Endothelial cell of umbilical vein (primary cell): ENCODE results near the gene PAX6. TPM values are rescaled to one million over a fixed set of nuclear protein-coding genes. Genes with fewer than 3 reads are reported as not detected.
A peak's percentile ranks its signal among the peaks of the same experiment; 100 is the strongest.

ENCODE experiments used
- BruUV-seq: library from RNA; stranded (reverse); fragments of 400-500 nt; replicated peaks from 2 replicates; lab custom pipeline; 2021; lab: Mats Ljungman, UMichigan
- CTCF ChIA-PET: fragments of 300-600, 350-600 bp; sonication (Branson Sonifier 250); formaldehyde crosslinking; loops from one replicate; lab custom pipeline; 2021; ENCODE audit warnings: antibody characterized with exemption, inconsistent platforms; lab: Charles Lee
- POLR2A ChIA-PET: fragments of 300-600, 350-600 bp; sonication (Branson Sonifier 250); formaldehyde crosslinking; loops from one replicate; lab custom pipeline; 2021; ENCODE audit warnings: antibody characterized with exemption, inconsistent platforms; lab: Charles Lee
- DNase-seq: peaks from one replicate; pipeline ENCODE4 v3.0.0-alpha.2; 2011; ENCODE audit warnings: low read depth, low spot score
- FAIRE-seq: peaks from 2 replicates; lab custom pipeline; 2011; peaks lifted over from hg19 to GRCh38; lab: Jason Lieb, UNC
- H2AFZ ChIP-seq: 2 replicates; pipeline ENCODE4 v1.6.0; 2012; ENCODE audit warnings: low read depth, low read length, control low read depth, inconsistent platforms
- H3K27ac ChIP-seq: 2 replicates; pipeline ENCODE4 v1.5.1; 2011; ENCODE audit warnings: low read depth, mild to moderate bottlenecking, control low read depth, low read length, moderate library complexity; ENCODE audit not compliant: insufficient read depth
- H3K27me3 ChIP-seq, 2 experiments: 2 replicates each; pipeline versions ENCODE4 v1.6.0 to v1.6.1; 2011; ENCODE audit warnings: low read length in 2 of 2, mixed read lengths in 1 of 2; ENCODE audit not compliant: control insufficient read depth in 2 of 2, insufficient read depth in 2 of 2
- H3K36me3 ChIP-seq, 2 experiments: 2 replicates in 1 of 2; 3 replicates in 1 of 2; pipeline ENCODE4 v1.5.1; 2011; ENCODE audit warnings: low read length in 2 of 2, mild to moderate bottlenecking in 1 of 2, moderate library complexity in 1 of 2; ENCODE audit not compliant: control insufficient read depth in 2 of 2, insufficient read depth in 2 of 2; ENCODE audit errors: extremely low read depth in 1 of 2
- H3K4me1 ChIP-seq: 3 replicates; pipeline ENCODE4 v1.5.1; 2011; ENCODE audit warnings: mild to moderate bottlenecking, low read length; ENCODE audit not compliant: control insufficient read depth, insufficient read depth; ENCODE audit errors: extremely low read depth
- H3K4me2 ChIP-seq: 2 replicates; pipeline ENCODE4 v1.6.1; 2011; ENCODE audit warnings: low read length, control low read depth, mixed read lengths; ENCODE audit not compliant: insufficient read depth
- H3K4me3 ChIP-seq, 3 experiments: fragments of 200-600 bp in 1 of 3; sonication (generic), shearing (Covaris generic) in 1 of 3; replicated peaks in 1 of 3; 2 replicates each; pipeline ENCODE4 v1.5.1; 2011 to 2016; ENCODE audit warnings: control low read depth in 3 of 3, low read length in 3 of 3, mild to moderate bottlenecking in 2 of 3, inconsistent platforms in 1 of 3, low read depth in 1 of 3, moderate library complexity in 1 of 3; ENCODE audit not compliant: insufficient read depth in 1 of 3
- H3K79me2 ChIP-seq: 2 replicates; pipeline ENCODE4 v1.6.0; 2012; ENCODE audit warnings: low read length, inconsistent platforms; ENCODE audit not compliant: control insufficient read depth, insufficient read depth
- H3K9ac ChIP-seq: replicated peaks from 2 replicates; pipeline ENCODE3; 2011; ENCODE audit warnings: low read length, control low read depth; ENCODE audit not compliant: insufficient read depth; ENCODE audit errors: extremely low read depth
- H3K9me1 ChIP-seq: replicated peaks from 3 replicates; pipeline ENCODE4 v1.6.0; 2011; ENCODE audit warnings: mild to moderate bottlenecking, low read length; ENCODE audit not compliant: control insufficient read depth, insufficient read depth; ENCODE audit errors: extremely low read depth
- H3K9me3 ChIP-seq: replicated peaks from 2 replicates; pipeline ENCODE4 v1.5.1; 2012; ENCODE audit warnings: low read length, inconsistent platforms; ENCODE audit not compliant: control insufficient read depth, insufficient read depth
- H4K20me1 ChIP-seq: replicated peaks from 2 replicates; pipeline ENCODE3; 2011; ENCODE audit warnings: mild to moderate bottlenecking, low read length; ENCODE audit not compliant: control insufficient read depth, insufficient read depth; ENCODE audit errors: extremely low read depth
- EZH2 ChIP-seq: IDR thresholded peaks from 2 replicates; pipeline ENCODE4 v1.6.1; 2012; ENCODE audit warnings: borderline replicate concordance, low read depth, mild to moderate bottlenecking, moderate library complexity, low read length, inconsistent platforms; ENCODE audit not compliant: severe bottlenecking
- FOS ChIP-seq: IDR thresholded peaks from 2 replicates; pipeline ENCODE4 v1.6.1; 2011; ENCODE audit warnings: mild to moderate bottlenecking, low read length, moderate library complexity, borderline replicate concordance; ENCODE audit not compliant: insufficient read depth
- GATA2 ChIP-seq: IDR thresholded peaks from 2 replicates; pipeline ENCODE4 v1.7.0; 2011; ENCODE audit warnings: low read depth, mild to moderate bottlenecking, moderate library complexity, mixed read lengths, low read length; ENCODE audit not compliant: insufficient read length, insufficient read depth
- JUN ChIP-seq: IDR thresholded peaks from 2 replicates; pipeline ENCODE4 v1.6.1; 2011; ENCODE audit warnings: borderline replicate concordance, low read depth; ENCODE audit not compliant: insufficient read length, insufficient read depth
- MAX ChIP-seq: IDR thresholded peaks from 2 replicates; pipeline ENCODE4 v1.6.1; 2011; ENCODE audit not compliant: insufficient read depth, insufficient read length
- POLR2A ChIP-seq: IDR thresholded peaks from 2 replicates; pipeline ENCODE4 v1.6.1; 2012; ENCODE audit warnings: low read depth, mild to moderate bottlenecking, control low read depth, low read length
- POLR2AphosphoS5 ChIP-seq: IDR thresholded peaks from 2 replicates; pipeline ENCODE4 v1.6.1; 2012; ENCODE audit warnings: low read depth, mild to moderate bottlenecking, control low read depth, low read length, moderate library complexity; ENCODE audit not compliant: insufficient read depth
- dilution Hi-C: fragments of 300-500 bp; cut with MboI; formaldehyde crosslinking; loops from one replicate; pipeline ENCODE4 v1.15.0; 2019; ENCODE audit warnings: low sequenced_read_pairs; ENCODE audit not compliant: extremely low pct_ligation_motif_present
- intact Hi-C: fragments of 100-400 bp; cut with micrococcal nuclease; formaldehyde crosslinking; loops from one replicate; pipeline ENCODE4 v1.10.0; 2022
- polyA plus RNA-seq, 4 experiments: library from polyadenylated mRNA; depleted of rRNA in 3 of 4; stranded (reverse) in 3 of 4; unstranded in 1 of 4; fragments of >200 nt; gene quantifications; 2 replicates each; pipeline versions ENCODE4 v1.2.1 to v1.2.3, GENCODE V29; 2011 to 2012; ENCODE audit warnings: missing spikeins in 1 of 4
- total RNA-seq: library from RNA; stranded (reverse); gene quantifications from 2 replicates; pipeline ENCODE4 v1.2.3, GENCODE V29; 2021
- TF ChIP-seq, protein P1 (sequence below), 2 donors: IDR thresholded peaks; 1 replicate in 1 of 2; 2 replicates in 1 of 2; pipeline ENCODE4 v1.5.1; 2011; ENCODE audit warnings: low read length in 2 of 2, mild to moderate bottlenecking in 2 of 2, moderate library complexity in 2 of 2, control low read depth in 1 of 2, inconsistent platforms in 1 of 2, low read depth in 1 of 2; ENCODE audit not compliant: insufficient read depth in 1 of 2; ENCODE audit errors: extremely low read depth in 1 of 2

Gene PAX6
- total and polyA plus RNA-seq, 2 donors (not counting 3 experiments of a cell fraction or from before 2014, with no cell fraction given) = not detected

DNA sequence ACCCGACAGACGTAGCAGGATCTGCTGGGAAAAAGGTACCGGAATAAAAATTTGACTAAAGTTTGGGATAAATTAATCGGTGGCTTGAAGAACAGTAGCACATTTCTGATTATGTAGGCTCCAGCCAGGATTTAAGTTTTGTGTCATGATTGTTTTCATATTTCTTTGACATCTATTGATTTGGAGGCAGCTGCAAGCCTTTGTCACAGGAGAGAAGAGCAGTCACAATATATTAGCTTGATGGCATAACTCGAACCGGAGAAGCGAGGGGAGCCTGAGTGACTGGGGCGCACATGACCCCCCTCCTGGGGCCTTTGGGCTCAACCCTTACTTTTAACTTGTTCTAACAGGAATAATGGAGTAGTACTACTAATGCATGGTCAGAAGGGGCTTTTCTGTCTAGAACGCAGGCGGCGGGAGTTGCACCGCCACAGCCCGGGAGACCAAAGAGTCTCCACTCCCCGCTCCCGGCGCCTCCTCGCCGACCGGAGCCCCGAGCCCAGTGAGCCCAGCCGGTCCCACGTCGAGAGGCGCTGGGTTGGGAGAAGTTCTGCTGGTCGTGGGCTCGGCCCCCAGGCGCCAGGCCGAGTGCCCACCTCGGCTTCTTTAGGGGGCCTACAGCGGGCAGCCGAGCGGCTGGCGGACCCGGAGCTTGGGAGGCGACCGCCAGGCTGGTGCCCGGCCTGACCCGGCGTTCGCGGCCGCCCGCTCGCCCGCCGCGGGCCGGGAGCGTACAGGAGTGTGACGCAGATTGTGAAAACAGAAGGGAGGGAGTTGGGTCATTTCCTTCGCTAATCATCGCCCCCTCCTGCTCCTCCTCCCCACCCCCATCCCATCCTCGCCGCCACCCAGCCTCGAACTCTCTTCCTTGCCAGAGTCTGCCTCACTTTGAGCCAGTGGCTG is 15.7 kb upstream of the PAX6 start:
- peaks cover 78 to 98% of the 10 kb centered on the region in 2 experiments for H3K27me3 ChIP-seq
- FAIRE-seq (no peak), DNase-seq (no peak)
- ChIA-PET CTCF (no interaction called here), POLR2A (no interaction called here)
- H3K4me3 ChIP-seq = no peak overlapping the region
- H3K9ac ChIP-seq = no peak overlapping the region
- dilution Hi-C loops = no loop called here
- no peaks in the 10 kb centered on the region for H3K36me3 ChIP-seq
- H4K20me1 ChIP-seq = no peaks in the 10 kb centered on the region
- H2AFZ ChIP-seq = no peak overlapping the region
- no peaks in the 10 kb centered on the region for H3K79me2 ChIP-seq
- no peak overlapping the region for H3K4me2 ChIP-seq
- intact Hi-C loops = loop anchor here (5.0 kb wide), 1 partner anchor 459 kb away; the partner anchor contains the start of genes DCDC1 and DNAJC24
- no peaks in the 10 kb centered on the region for H3K9me3 ChIP-seq
- TF ChIP-seq EZH2 (peak; percentile 90), JUN (no peak)
- H3K27ac ChIP-seq = no peak overlapping the region
- H3K9me1 ChIP-seq = no peaks in the 10 kb centered on the region
- peaks cover 3% of the 10 kb centered on the region for H3K4me1 ChIP-seq
- no TSS peak for BruUV-seq

DNA sequence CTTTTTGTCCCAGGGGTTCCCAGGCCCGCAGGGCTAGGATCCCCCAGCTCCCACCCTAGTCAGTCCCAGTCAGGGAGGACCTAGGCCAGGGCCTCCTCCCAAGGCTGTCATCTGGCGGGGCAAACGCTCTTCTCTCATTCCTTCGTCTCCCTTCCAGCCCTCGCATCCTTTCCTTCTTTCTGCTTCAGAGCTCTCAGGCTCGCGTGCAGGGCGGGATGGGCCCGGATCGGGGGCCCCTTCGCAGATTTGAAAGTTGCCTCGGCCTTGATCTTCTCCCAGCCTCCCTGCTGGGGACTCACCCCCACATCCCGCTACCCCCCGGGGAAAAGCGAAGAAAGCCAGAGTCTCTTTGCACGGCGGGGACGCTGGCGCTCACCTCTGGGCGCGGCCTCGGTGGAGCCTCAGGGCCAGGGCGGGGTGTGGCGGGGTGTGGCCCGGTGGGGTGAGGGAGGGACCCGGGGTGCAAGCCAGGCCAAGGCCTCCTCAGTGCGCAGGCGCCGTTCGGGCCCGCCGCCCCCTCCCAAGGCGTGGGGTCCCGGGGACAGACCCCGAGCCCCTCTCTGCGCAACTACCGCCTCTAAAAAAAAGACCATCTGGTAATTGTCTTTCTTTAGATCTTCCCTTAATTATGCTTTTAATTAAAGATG is 14.8 kb upstream of the PAX6 start:
- DNase-seq = no peak
- Histone ChIP-seq H3K9me3 (no peaks in the 10 kb centered on the region), H3K79me2 (no peaks in the 10 kb centered on the region), H3K27me3 (peaks cover 86 to 100% of the 10 kb centered on the region in 2 experiments), H3K36me3 (no peaks in the 10 kb centered on the region), H3K9me1 (no peaks in the 10 kb centered on the region), H3K9ac (no peak overlapping the region), H2AFZ (no peak overlapping the region), H4K20me1 (no peaks in the 10 kb centered on the region), H3K4me3 (no peak overlapping the region), H3K4me2 (no peak overlapping the region), H3K4me1 (peaks cover 3% of the 10 kb centered on the region), H3K27ac (no peak overlapping the region)
- TF ChIP-seq POLR2A = no peak
- TF ChIP-seq FOS = no peak
- TF ChIP-seq POLR2AphosphoS5 = no peak
- no peak for TF ChIP-seq GATA2
- no peak for TF ChIP-seq MAX
- TF ChIP-seq, protein P1, sequence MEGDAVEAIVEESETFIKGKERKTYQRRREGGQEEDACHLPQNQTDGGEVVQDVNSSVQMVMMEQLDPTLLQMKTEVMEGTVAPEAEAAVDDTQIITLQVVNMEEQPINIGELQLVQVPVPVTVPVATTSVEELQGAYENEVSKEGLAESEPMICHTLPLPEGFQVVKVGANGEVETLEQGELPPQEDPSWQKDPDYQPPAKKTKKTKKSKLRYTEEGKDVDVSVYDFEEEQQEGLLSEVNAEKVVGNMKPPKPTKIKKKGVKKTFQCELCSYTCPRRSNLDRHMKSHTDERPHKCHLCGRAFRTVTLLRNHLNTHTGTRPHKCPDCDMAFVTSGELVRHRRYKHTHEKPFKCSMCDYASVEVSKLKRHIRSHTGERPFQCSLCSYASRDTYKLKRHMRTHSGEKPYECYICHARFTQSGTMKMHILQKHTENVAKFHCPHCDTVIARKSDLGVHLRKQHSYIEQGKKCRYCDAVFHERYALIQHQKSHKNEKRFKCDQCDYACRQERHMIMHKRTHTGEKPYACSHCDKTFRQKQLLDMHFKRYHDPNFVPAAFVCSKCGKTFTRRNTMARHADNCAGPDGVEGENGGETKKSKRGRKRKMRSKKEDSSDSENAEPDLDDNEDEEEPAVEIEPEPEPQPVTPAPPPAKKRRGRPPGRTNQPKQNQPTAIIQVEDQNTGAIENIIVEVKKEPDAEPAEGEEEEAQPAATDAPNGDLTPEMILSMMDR (IDR thresholded peaks at IDR 0.05; ENCODE audit: extremely low read depth in 1 of 2, insufficient read depth in 1 of 2, low read depth in 1 of 2, low read length in 2 of 2) = no peak
- ChIA-PET POLR2A (no interaction called here), CTCF (interaction anchor here (1.4 kb wide), 1 partner anchor 19 kb away, joined by 4 read pairs; no protein-coding TSS in a partner anchor)
- intact Hi-C loops = loop anchor here (5.0 kb wide), 1 partner anchor 459 kb away; the partner anchor contains the start of genes DCDC1 and DNAJC24
- FAIRE-seq = no peak
- dilution Hi-C loops = no loop called here
- BruUV-seq = no TSS peak
